Hypothalamus (tissue), 51 donors: ENCODE measurements around the gene MAST3.
A peak's percentile ranks its signal among the peaks of the same experiment; 100 is the strongest.

ENCODE experiments used
- DNase-seq, 51 donors: peaks; one replicate each; lab custom pipeline; 2025; lab: John Stamatoyannopoulos, UW

MAST3 gene

GRCh38 chr19:18109733-18110608 is 12.4 kb downstream of the MAST3 start:
- peak in 24 of 51 donors; percentile 18 to 76 (median 41) for DNase-seq

GRCh38 chr19:18110609-18111232 is 13.1 kb downstream of the MAST3 start:
- no peak for DNase-seq

GRCh38 chr19:18112989-18113478 is 15.5 kb downstream of the MAST3 start:
- peak in 50 of 51 donors; percentile 19 to 90 (median 69) for DNase-seq

GRCh38 chr19:18113827-18114226 is 16.2 kb downstream of the MAST3 start:
- no peak for DNase-seq

- no peak for DNase-seq
Observed at GRCh38 chr19:18114483-18114882, 16.9 kb downstream of the MAST3 start.

GRCh38 chr19:18117364-18117691 is 19.8 kb downstream of the MAST3 start:
- no peak for DNase-seq

GRCh38 chr19:18117692-18118378 is 20.3 kb downstream of the MAST3 start:
- peak in 50 of 51 donors; percentile 17 to 95 (median 81) for DNase-seq

- no peak for DNase-seq
Observed at GRCh38 chr19:18118420-18119012, 20.9 kb downstream of the MAST3 start.

GRCh38 chr19:18119013-18119716 is 21.6 kb downstream of the MAST3 start:
- peak in 14 of 51 donors; percentile 3 to 72 (median 22) for DNase-seq

- DNase-seq, result peak in 14 of 51 donors; percentile 4 to 61 (median 20)
Observed at GRCh38 chr19:18119717-18120105, 22.1 kb downstream of the MAST3 start.

- DNase-seq, result no peak
Observed at GRCh38 chr19:18120127-18120526, 22.5 kb downstream of the MAST3 start.

- no peak for DNase-seq
Observed at GRCh38 chr19:18121166-18121565, 23.6 kb downstream of the MAST3 start.

GRCh38 chr19:18122424-18122823 is 24.8 kb downstream of the MAST3 start:
- peak in 3 of 51 donors; percentile 2 to 12 (median 4) for DNase-seq

GRCh38 chr19:18122860-18123795 is 25.6 kb downstream of the MAST3 start:
- DNase-seq, result no peak

GRCh38 chr19:18123819-18124218 is 26.2 kb downstream of the MAST3 start:
- DNase-seq, result no peak

- no peak for DNase-seq
Observed at GRCh38 chr19:18126097-18126496, 28.5 kb downstream of the MAST3 start.

GRCh38 chr19:18128044-18128443 is 30.5 kb downstream of the MAST3 start:
- peak in 3 of 51 donors; percentile 4 to 12 (median 9) for DNase-seq

- DNase-seq, result no peak
Observed at GRCh38 chr19:18128805-18129204, 31.2 kb downstream of the MAST3 start.
